GM19193 (cell line): ENCODE measurements around the gene SYPL1.

Experiments
- POLR2A ChIP-seq: IDR thresholded peaks from 4 replicates; pipeline ENCODE4 v1.6.1; 2011; ENCODE audit not compliant: insufficient read depth, insufficient read length; ENCODE audit errors: extremely low read depth

Gene SYPL1

GRCh38 chr7:106047818-106048705, 64.0 kb downstream of the SYPL1 start:
- no peak for TF ChIP-seq POLR2A

GRCh38 chr7:106047184-106047583, 64.9 kb downstream of the SYPL1 start:
- no peak for TF ChIP-seq POLR2A

- no peak for TF ChIP-seq POLR2A
Observed at GRCh38 chr7:106045586-106045985, 66.5 kb downstream of the SYPL1 start.

DNA sequence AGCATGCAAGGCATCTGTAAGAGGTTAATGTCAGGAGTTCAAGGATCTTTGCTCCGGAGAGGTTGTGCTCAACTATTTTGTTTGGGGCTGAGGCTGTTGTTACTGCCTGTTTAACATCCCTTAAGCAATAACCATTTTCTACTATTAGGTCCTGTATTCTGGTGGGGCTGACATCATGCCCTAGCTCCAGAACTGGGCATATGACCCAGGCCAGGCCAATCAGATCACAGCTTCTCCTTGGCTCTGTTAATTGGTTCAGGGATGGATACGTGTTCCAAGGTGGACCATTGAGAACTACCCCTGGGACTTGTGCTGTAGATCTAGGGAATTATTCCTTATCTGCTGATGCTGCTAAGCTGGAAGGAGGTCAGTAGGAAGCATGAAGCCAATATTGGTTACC, 67.0 kb downstream of the SYPL1 start:
- TF ChIP-seq POLR2A = no peak

DNA sequence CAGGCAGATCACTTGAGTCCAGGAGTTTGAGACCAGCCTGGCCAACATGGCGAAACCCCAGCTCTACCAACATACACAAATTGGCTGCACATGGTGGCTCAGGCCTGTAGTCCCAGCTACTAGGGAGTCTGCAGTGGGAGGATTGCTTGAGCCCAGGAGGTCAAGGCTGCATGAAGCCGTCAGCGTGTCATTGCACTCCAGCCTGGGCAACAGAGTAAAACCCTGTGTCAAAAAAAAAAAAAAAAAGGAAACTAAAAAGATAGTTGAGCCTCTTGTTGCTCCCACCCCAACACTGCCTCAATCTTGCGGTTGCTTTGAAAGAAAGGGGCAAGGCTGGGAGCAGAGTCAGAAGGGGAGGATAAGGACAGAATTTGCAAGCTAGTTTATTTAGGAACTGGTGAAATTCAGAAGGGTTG, 69.9 kb downstream of the SYPL1 start:
- TF ChIP-seq POLR2A = no peak

DNA sequence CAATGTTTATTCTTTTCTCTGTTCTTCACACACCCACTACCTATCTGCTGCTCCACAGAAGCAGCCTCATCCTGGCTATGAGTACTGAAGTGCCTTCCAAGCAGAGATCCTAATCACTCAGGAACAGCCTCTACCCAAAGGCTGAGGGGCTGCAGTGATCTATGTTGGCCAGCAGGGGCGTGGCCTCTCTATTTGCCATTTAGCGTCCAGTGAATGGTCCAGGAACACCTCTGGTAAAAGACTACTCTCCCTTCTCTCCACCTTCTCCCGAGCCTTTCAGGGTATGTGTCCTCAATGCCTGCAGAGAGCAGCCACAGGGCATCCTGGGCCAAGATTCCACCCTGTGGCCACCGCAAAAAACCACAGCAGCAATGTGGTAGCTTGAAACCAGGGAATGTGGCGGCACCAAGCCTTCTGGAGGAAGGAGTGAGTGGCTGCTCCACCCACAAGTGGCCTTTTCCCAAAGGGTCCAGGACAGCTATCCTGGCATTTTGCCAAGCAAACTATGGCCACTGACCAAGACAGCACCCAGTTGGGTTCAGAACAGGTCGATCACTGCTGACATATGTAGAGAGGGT, 70.9 kb downstream of the SYPL1 start:
- TF ChIP-seq POLR2A = no peak
